Measurements from ENCODE around the gene MMP7.
"Not testable (repeated sequence)": the region's sequence is repeated elsewhere in the genome, so short reads cannot be mapped to it uniquely, and the experiment has no call there.

The MMP7 gene

GRCh38 chr11:102517670-102518069 is 12.9 kb downstream of the MMP7 start:
- Histone ChIP-seq H3K4me1 (ENCODE audit: insufficient read depth, low read length) (no peaks in the 10 kb centered on the region), H3K27me3 (ENCODE audit: insufficient read depth, low read length) (no peaks in the 10 kb centered on the region), H3K36me3 (ENCODE audit: insufficient read depth, low read length) (no peaks in the 10 kb centered on the region), H3K9me3 (ENCODE audit: insufficient read depth, low read depth, low read length) (no peaks in the 10 kb centered on the region), H3K27ac (ENCODE audit: low read depth, low read length) (no peak overlapping the region), H3K9ac (ENCODE audit: low read depth, low read length) (no peak overlapping the region), H3K4me3 (ENCODE audit: low read length) (no peak overlapping the region)
- 95% methylated on average over 1 of the region's 3 CpGs for WGBS

- H3K4me3 ChIP-seq (ENCODE audit: low read length) = no peak overlapping the region
- 94% methylated on average over 4 of the region's 4 CpGs for WGBS
- H3K27ac ChIP-seq (ENCODE audit: low read depth, low read length) = no peak overlapping the region
- H3K36me3 ChIP-seq (ENCODE audit: insufficient read depth, low read length) = no peaks in the 10 kb centered on the region
- no peaks in the 10 kb centered on the region for H3K4me1 ChIP-seq (ENCODE audit: insufficient read depth, low read length)
- H3K27me3 ChIP-seq (ENCODE audit: insufficient read depth, low read length) = no peaks in the 10 kb centered on the region
- no peaks in the 10 kb centered on the region for H3K9me3 ChIP-seq (ENCODE audit: insufficient read depth, low read depth, low read length)
- no peak overlapping the region for H3K9ac ChIP-seq (ENCODE audit: low read depth, low read length)
These were observed 14.4 kb downstream of the MMP7 start for GRCh38 chr11:102516179-102516578.

GRCh38 chr11:102513869-102514268 is 16.7 kb downstream of the MMP7 start:
- no peak overlapping the region for H3K27ac ChIP-seq (ENCODE audit: low read depth, low read length)
- H3K4me1 ChIP-seq (ENCODE audit: insufficient read depth, low read length) = no peaks in the 10 kb centered on the region
- H3K27me3 ChIP-seq (ENCODE audit: insufficient read depth, low read length) = no peaks in the 10 kb centered on the region
- 90% methylated on average over 3 of the region's 3 CpGs for WGBS
- H3K36me3 ChIP-seq (ENCODE audit: insufficient read depth, low read length) = no peaks in the 10 kb centered on the region
- no peak overlapping the region for H3K9ac ChIP-seq (ENCODE audit: low read depth, low read length)
- no peaks in the 10 kb centered on the region for H3K9me3 ChIP-seq (ENCODE audit: insufficient read depth, low read depth, low read length)
- no peak overlapping the region for H3K4me3 ChIP-seq (ENCODE audit: low read length)

- Histone ChIP-seq H3K9me3 (ENCODE audit: insufficient read depth, low read depth, low read length) (no peaks in the 10 kb centered on the region), H3K9ac (ENCODE audit: low read depth, low read length) (no peak overlapping the region), H3K4me1 (ENCODE audit: insufficient read depth, low read length) (no peaks in the 10 kb centered on the region), H3K4me3 (ENCODE audit: low read length) (no peak overlapping the region), H3K36me3 (ENCODE audit: insufficient read depth, low read length) (no peaks in the 10 kb centered on the region), H3K27ac (ENCODE audit: low read depth, low read length) (no peak overlapping the region), H3K27me3 (ENCODE audit: insufficient read depth, low read length) (no peaks in the 10 kb centered on the region)
- 93% methylated on average over 5 of the region's 5 CpGs for WGBS
These were observed 20.0 kb downstream of the MMP7 start for GRCh38 chr11:102510439-102511135.

- not testable (repeated sequence) for H3K9ac ChIP-seq (ENCODE audit: low read depth, low read length); H3K27ac ChIP-seq (ENCODE audit: low read depth, low read length); H3K4me3 ChIP-seq (ENCODE audit: low read length); H3K27me3 ChIP-seq (ENCODE audit: insufficient read depth, low read length); H3K36me3 ChIP-seq (ENCODE audit: insufficient read depth, low read length); H3K9me3 ChIP-seq (ENCODE audit: insufficient read depth, low read depth, low read length); H3K4me1 ChIP-seq (ENCODE audit: insufficient read depth, low read length)
- 97% methylated on average over 3 of the region's 3 CpGs for WGBS
These were observed 27.7 kb downstream of the MMP7 start for GRCh38 chr11:102502831-102503230.

- H3K4me1 ChIP-seq (ENCODE audit: insufficient read depth, low read length) = no peaks in the 10 kb centered on the region
- no peaks in the 10 kb centered on the region for H3K36me3 ChIP-seq (ENCODE audit: insufficient read depth, low read length)
- H3K27me3 ChIP-seq (ENCODE audit: insufficient read depth, low read length) = no peaks in the 10 kb centered on the region
- H3K9ac ChIP-seq (ENCODE audit: low read depth, low read length) = no peak overlapping the region
- WGBS = 93% methylated on average over 2 of the region's 2 CpGs
- no peak overlapping the region for H3K4me3 ChIP-seq (ENCODE audit: low read length)
- H3K9me3 ChIP-seq (ENCODE audit: insufficient read depth, low read depth, low read length) = no peaks in the 10 kb centered on the region
- H3K27ac ChIP-seq (ENCODE audit: low read depth, low read length) = no peak overlapping the region
These were observed 29.7 kb downstream of the MMP7 start for GRCh38 chr11:102500829-102501228.

- WGBS = 92% methylated on average over 1 of the region's 2 CpGs
These were observed 30.6 kb downstream of the MMP7 start for GRCh38 chr11:102499931-102500330.

GRCh38 chr11:102499151-102499550 is 31.4 kb downstream of the MMP7 start:
- no peak overlapping the region for H3K27ac ChIP-seq (ENCODE audit: low read depth, low read length)
- 95% methylated on average over 3 of the region's 3 CpGs for WGBS
- H3K36me3 ChIP-seq (ENCODE audit: insufficient read depth, low read length) = no peaks in the 10 kb centered on the region
- H3K27me3 ChIP-seq (ENCODE audit: insufficient read depth, low read length) = no peaks in the 10 kb centered on the region
- H3K4me1 ChIP-seq (ENCODE audit: insufficient read depth, low read length) = 0 out of 2 replicates have a peak, but pooled peaks cover 3% of the 10 kb centered on the region
- no peak overlapping the region for H3K9ac ChIP-seq (ENCODE audit: low read depth, low read length)
- no peaks in the 10 kb centered on the region for H3K9me3 ChIP-seq (ENCODE audit: insufficient read depth, low read depth, low read length)
- no peak overlapping the region for H3K4me3 ChIP-seq (ENCODE audit: low read length)

More at GRCh38 chr11:102499931-102500330, 30.6 kb downstream of the MMP7 start:
- Histone ChIP-seq H3K27me3 (ENCODE audit: insufficient read depth, low read length) (no peaks in the 10 kb centered on the region), H3K9ac (ENCODE audit: low read depth, low read length) (no peak overlapping the region), H3K4me1 (ENCODE audit: insufficient read depth, low read length) (0 out of 2 replicates have a peak, but pooled peaks cover 3% of the 10 kb centered on the region), H3K27ac (ENCODE audit: low read depth, low read length) (no peak overlapping the region), H3K9me3 (ENCODE audit: insufficient read depth, low read depth, low read length) (no peaks in the 10 kb centered on the region), H3K4me3 (ENCODE audit: low read length) (no peak overlapping the region), H3K36me3 (ENCODE audit: insufficient read depth, low read length) (no peaks in the 10 kb centered on the region)

GRCh38 chr11:102497061-102497460 is 33.5 kb downstream of the MMP7 start:
- H3K27ac ChIP-seq (ENCODE audit: low read depth, low read length) = no peak overlapping the region
- no peak overlapping the region for H3K4me3 ChIP-seq (ENCODE audit: low read length)
- H3K4me1 ChIP-seq (ENCODE audit: insufficient read depth, low read length) = 0 out of 2 replicates have a peak, but pooled peaks cover 3% of the 10 kb centered on the region
- no peaks in the 10 kb centered on the region for H3K27me3 ChIP-seq (ENCODE audit: insufficient read depth, low read length)
- no peaks in the 10 kb centered on the region for H3K9me3 ChIP-seq (ENCODE audit: insufficient read depth, low read depth, low read length)
- H3K36me3 ChIP-seq (ENCODE audit: insufficient read depth, low read length) = no peaks in the 10 kb centered on the region
- no peak overlapping the region for H3K9ac ChIP-seq (ENCODE audit: low read depth, low read length)
- no CpG with 5 or more reads among the region's 4 CpGs for WGBS

GRCh38 chr11:102495161-102496042 is 35.1 kb downstream of the MMP7 start:
- Histone ChIP-seq H3K27me3 (ENCODE audit: insufficient read depth, low read length) (no peaks in the 10 kb centered on the region), H3K27ac (ENCODE audit: low read depth, low read length) (no peak overlapping the region), H3K9ac (ENCODE audit: low read depth, low read length) (no peak overlapping the region), H3K36me3 (ENCODE audit: insufficient read depth, low read length) (no peaks in the 10 kb centered on the region), H3K4me3 (ENCODE audit: low read length) (peak overlapping the region; percentile 32), H3K9me3 (ENCODE audit: insufficient read depth, low read depth, low read length) (no peaks in the 10 kb centered on the region), H3K4me1 (ENCODE audit: insufficient read depth, low read length) (0 out of 2 replicates have a peak, but pooled peaks cover 3% of the 10 kb centered on the region)
- 44% methylated on average over 12 of the region's 12 CpGs for WGBS

GRCh38 chr11:102494216-102494615 is 36.3 kb downstream of the MMP7 start:
- H3K27me3 ChIP-seq (ENCODE audit: insufficient read depth, low read length) = no peaks in the 10 kb centered on the region
- no peaks in the 10 kb centered on the region for H3K36me3 ChIP-seq (ENCODE audit: insufficient read depth, low read length)
- H3K9ac ChIP-seq (ENCODE audit: low read depth, low read length) = no peak overlapping the region
- H3K27ac ChIP-seq (ENCODE audit: low read depth, low read length) = no peak overlapping the region
- WGBS = 94% methylated on average over 6 of the region's 6 CpGs
- no peaks in the 10 kb centered on the region for H3K9me3 ChIP-seq (ENCODE audit: insufficient read depth, low read depth, low read length)
- H3K4me1 ChIP-seq (ENCODE audit: insufficient read depth, low read length) = 0 out of 2 replicates have a peak, but pooled peaks cover 3% of the 10 kb centered on the region
- H3K4me3 ChIP-seq (ENCODE audit: low read length) = no peak overlapping the region
